LNCAP (cell line): ENCODE results near the gene EIF2B4.

ENCODE experiments used
- TF ChIP-seq, protein P1 (sequence below): fragments of 450-650 bp; IDR thresholded peaks from 2 replicates; pipeline ENCODE4 v1.5.1; 2017; ENCODE audit warnings: mild to moderate bottlenecking

EIF2B4 gene

DNA sequence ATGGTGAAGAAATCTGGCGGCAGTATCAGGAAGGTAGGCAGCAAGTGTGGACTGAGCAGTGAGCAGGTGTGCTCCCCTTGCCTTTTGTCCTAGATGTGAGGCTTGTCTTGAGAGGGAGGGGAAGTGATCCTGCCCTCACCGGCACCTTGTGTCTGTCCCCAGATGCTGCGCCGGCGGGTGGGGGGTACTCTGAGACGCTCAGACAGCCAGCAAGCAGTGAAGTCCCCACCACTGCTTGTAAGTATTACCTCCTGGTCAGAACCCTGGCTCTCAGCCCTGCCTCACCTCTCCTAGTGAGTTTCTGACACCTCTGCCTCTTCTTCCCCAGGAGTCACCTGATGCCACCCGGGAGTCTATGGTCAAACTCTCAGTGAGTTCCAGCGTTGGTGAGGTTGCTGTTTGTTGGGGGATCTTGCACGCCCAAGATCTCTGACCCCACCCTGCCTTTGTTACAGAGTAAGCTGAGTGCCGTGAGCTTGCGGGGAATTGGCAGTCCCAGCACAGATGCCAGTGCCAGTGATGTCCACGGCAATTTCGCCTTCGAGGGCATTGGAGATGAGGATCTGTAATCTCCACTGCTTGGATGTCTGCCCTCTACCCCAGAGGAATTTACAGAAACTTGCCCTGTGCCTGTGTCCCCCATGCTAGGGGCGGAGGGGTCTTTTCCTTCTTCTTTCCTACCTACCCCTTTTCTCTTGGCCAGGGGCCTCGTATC lies 6.2 kb upstream of the EIF2B4 start:
- TF ChIP-seq, protein P1, sequence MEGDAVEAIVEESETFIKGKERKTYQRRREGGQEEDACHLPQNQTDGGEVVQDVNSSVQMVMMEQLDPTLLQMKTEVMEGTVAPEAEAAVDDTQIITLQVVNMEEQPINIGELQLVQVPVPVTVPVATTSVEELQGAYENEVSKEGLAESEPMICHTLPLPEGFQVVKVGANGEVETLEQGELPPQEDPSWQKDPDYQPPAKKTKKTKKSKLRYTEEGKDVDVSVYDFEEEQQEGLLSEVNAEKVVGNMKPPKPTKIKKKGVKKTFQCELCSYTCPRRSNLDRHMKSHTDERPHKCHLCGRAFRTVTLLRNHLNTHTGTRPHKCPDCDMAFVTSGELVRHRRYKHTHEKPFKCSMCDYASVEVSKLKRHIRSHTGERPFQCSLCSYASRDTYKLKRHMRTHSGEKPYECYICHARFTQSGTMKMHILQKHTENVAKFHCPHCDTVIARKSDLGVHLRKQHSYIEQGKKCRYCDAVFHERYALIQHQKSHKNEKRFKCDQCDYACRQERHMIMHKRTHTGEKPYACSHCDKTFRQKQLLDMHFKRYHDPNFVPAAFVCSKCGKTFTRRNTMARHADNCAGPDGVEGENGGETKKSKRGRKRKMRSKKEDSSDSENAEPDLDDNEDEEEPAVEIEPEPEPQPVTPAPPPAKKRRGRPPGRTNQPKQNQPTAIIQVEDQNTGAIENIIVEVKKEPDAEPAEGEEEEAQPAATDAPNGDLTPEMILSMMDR: no peak

DNA sequence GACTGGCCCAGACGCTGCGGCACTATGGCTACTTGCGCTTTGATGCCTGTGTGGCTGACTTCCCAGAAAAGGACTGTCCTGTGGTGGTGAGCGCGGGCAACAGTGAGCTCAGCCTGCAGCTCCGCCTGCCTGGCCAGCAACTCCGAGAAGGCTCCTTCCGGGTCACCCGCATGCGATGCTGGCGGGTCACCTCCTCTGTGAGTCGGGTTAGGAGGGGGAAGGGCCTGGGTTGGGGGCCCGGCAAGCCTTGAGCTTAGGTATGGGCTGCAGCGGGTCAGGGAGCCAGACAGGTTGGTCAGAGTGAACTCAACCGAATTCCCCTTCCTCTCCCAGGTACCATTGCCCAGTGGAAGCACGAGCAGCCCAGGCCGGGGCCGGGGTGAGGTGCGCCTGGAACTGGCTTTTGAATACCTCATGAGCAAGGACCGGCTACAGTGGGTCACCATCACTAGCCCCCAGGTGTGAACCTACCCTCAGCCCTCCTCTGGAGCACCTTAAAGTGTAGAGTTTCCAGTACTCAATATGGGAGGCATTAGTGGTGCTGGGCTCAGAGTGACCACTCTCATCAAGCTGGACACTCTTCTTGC lies 5.5 kb upstream of the EIF2B4 start:
- TF ChIP-seq, protein P1: no peak

DNA sequence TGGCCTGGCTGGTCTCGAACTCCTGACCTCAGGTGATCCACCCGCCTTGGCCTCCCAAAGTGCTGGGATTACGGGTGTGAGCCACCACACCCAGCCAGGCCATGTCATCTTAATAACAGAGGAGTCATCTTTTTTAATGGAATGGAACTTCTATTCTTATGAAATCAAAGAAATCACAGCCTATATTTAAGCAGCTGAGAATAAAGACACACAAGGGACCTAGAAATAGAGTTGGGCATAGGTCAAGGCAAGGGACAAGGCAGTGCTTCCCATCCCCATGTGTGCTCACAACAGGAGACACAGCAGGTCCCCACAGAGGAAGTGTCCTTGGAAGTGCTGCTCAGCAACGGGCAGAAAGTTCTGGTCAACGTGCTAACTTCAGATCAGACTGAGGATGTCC lies 3.4 kb upstream of the EIF2B4 start:
- TF ChIP-seq, protein P1: no peak

DNA sequence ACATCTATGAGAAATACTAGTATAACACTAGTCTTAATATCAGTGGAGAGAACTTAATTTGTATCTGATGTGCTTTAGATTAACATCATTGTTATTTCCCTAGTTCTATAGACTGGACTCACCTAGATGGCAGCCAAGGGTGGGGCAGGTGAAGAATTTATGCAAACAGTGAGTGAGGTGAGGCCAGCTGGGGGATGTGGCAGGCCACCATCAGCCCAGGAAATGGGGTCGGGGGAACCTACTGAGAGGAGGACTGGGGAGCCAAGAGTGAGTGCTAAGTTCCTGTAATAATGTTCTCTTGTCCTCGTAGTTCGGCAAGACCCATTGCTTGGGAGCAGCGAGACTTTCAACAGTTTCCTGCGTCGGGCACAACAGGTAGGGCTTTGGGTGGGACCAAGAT lies 2.8 kb upstream of the EIF2B4 start:
- TF ChIP-seq, protein P1: no peak

DNA sequence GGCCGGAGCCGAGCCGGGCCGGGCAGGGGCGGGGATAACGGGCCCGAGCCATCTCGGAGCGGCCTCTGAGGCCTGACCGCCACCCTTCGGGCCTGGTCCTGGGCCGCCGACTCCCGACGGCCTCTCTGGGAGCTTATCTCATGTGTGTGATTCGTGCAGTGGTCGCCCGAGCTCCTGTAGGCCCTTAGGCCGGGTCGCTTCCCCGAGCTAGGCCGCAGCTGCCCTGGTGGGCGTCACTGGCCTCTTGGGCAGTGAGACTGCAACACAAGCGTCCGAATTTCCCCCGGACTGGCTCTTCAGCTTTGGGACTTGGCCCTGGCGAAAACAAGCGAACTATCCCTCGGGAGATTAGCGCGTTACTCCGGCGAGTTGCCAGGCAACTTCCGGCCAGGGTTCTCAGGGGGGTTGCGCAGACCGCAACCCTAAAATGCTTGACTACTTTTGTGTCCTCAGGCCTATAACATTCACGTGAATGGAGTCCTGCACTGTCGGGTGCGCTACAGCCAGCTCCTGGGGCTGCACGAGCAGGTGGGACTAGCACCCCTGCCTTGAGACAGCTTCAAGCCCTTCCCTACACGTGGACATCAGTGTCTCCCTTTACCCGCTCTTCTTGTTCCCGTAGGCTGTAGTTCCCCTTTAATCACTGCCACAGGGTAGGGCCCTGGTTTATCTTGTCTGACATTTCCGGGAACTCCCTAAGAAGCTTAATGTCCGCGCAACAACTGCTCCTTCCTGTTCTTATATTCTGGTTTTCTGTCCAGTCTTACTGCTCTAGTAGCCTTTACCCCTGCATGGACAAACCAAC lies 880 bp upstream of the EIF2B4 start:
- TF ChIP-seq, protein P1: no peak

DNA sequence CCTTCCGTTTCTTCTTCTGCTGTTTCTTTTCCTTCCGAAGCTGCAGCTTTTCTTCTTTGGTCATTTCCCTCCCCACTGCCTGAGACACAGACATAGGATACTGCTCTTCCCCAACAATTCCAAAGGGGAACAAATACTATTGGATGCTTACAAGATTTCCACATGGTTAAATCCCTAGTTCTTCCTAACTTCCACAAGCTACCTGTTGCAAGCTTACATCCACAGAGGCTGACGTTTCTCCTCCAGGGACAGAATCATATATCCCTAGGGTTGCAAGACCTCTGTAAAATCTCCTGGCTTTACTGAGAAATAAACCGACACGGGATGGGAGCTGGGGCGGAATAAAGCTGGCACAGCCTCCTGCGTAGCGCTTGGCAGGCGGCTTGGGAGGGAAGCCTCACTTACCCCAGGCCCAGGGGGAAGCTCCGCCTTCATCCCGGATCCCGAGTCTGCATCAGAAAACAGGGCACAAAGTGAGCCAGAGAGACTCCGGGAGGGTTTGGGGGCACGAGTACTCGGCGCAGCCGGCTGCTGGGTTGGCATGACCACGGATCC lies 590 bp downstream of the EIF2B4 start:
- TF ChIP-seq, protein P1: no peak

DNA sequence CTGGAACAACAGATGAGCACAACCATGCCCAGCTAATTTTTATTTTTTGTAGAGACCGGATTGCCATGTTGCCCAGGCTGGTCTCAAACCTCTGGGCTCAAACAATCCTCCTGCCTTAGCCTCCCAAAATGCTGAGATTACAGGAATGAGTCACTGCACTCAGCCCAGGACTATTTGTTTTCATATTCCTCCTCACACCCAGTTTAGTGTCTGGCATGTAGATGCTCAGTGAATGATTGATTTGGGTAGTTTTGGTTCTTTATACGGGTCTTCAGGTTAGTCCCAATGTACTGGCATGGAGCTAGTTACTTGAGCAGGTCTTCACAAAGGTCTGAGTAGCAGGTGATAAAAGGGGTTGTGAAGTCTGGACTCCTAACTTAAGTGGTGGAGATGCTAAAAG lies 6.2 kb downstream of the EIF2B4 start:
- TF ChIP-seq, protein P1: no peak
